Measurements from ENCODE around the gene PRR30.

The PRR30 gene

GRCh38 chr2:27154488-27154887 is 15.3 kb upstream of the PRR30 start:
- TF ChIP-seq CTCF (conservative IDR thresholded peaks at IDR 0.05; ENCODE audit: low read depth, low read length): no peak
- H3K4me3 ChIP-seq (ENCODE audit: low read length): no peak overlapping the region
- no peak for DNase-seq (ENCODE audit: low read depth)

GRCh38 chr2:27152796-27153464 is 13.7 kb upstream of the PRR30 start:
- H3K4me3 ChIP-seq (ENCODE audit: low read length): no peak overlapping the region
- TF ChIP-seq CTCF (conservative IDR thresholded peaks at IDR 0.05; ENCODE audit: low read depth, low read length): no peak
- no peak for DNase-seq (ENCODE audit: low read depth)

- H3K4me3 ChIP-seq (ENCODE audit: low read length): no peak overlapping the region
- no peak for TF ChIP-seq CTCF (conservative IDR thresholded peaks at IDR 0.05; ENCODE audit: low read depth, low read length)
- no peak for DNase-seq (ENCODE audit: low read depth)
Observed at GRCh38 chr2:27152102-27152795, 13.0 kb upstream of the PRR30 start.

GRCh38 chr2:27150639-27151230 is 11.5 kb upstream of the PRR30 start:
- no peak for TF ChIP-seq CTCF (conservative IDR thresholded peaks at IDR 0.05; ENCODE audit: low read depth, low read length)
- no peak for DNase-seq (ENCODE audit: low read depth)
- H3K4me3 ChIP-seq (ENCODE audit: low read length): no peak overlapping the region

- DNase-seq (ENCODE audit: low read depth): no peak
- no peak for TF ChIP-seq CTCF (conservative IDR thresholded peaks at IDR 0.05; ENCODE audit: low read depth, low read length)
- H3K4me3 ChIP-seq (ENCODE audit: low read length): no peak overlapping the region
Observed at GRCh38 chr2:27149570-27150405, 10.6 kb upstream of the PRR30 start.

- no peak within 1 kb of the TSS for H3K4me3 ChIP-seq (ENCODE audit: low read length)
- no peak for DNase-seq (ENCODE audit: low read depth)
- no peak for TF ChIP-seq CTCF (conservative IDR thresholded peaks at IDR 0.05; ENCODE audit: low read depth, low read length)
Observed at GRCh38 chr2:27148801-27149439, 9.7 kb upstream of the PRR30 start, which contains the start of gene TCF23. TSS of gene TCF23 (plus strand) at chr2:27149004. CDS start at chr2:27149134, 130 bp downstream.

Data from retinal pigment epithelial cell (primary cell).